HG03439 (cell line): Measurements from ENCODE around the gene ADAMTS7.
"Not testable (repeated sequence)": the region's sequence is repeated elsewhere in the genome, so short reads cannot be mapped to it uniquely, and the experiment has no call there.

Source experiments
- ATAC-seq: cut with Tn5 transposase; IDR thresholded peaks from one replicate; pipeline ENCODE4 v1.9.1; 2021; ENCODE audit warnings: mild to moderate bottlenecking, moderate library complexity; ENCODE audit not compliant: unreplicated experiment

Gene ADAMTS7

GRCh38 chr15:78831229-78832207 is 20.3 kb upstream of the ADAMTS7 start:
- no peak for ATAC-seq

GRCh38 chr15:78830514-78831228 is 19.4 kb upstream of the ADAMTS7 start:
- no peak for ATAC-seq

- ATAC-seq, result no peak
Measured at GRCh38 chr15:78828920-78829319, 17.7 kb upstream of the ADAMTS7 start.

- ATAC-seq, result no peak
Measured at GRCh38 chr15:78822514-78822913, 11.2 kb upstream of the ADAMTS7 start.

- no peak for ATAC-seq
Measured at GRCh38 chr15:78811825-78812183, 540 bp upstream of the ADAMTS7 start.

GRCh38 chr15:78810362-78811123 is 721 bp downstream of the ADAMTS7 start:
- peak; percentile 17 for ATAC-seq

GRCh38 chr15:78810003-78810361 is 1.3 kb downstream of the ADAMTS7 start:
- no peak for ATAC-seq

- no peak for ATAC-seq
Measured at GRCh38 chr15:78808550-78808949, 2.7 kb downstream of the ADAMTS7 start.

GRCh38 chr15:78807359-78807758 is 3.9 kb downstream of the ADAMTS7 start:
- no peak for ATAC-seq

GRCh38 chr15:78804391-78804792 is 6.9 kb downstream of the ADAMTS7 start:
- ATAC-seq, result no peak

- no peak for ATAC-seq
Measured at GRCh38 chr15:78800806-78801205, 10.5 kb downstream of the ADAMTS7 start.

GRCh38 chr15:78800189-78800588 is 11.1 kb downstream of the ADAMTS7 start:
- no peak for ATAC-seq

- not testable (repeated sequence) for ATAC-seq
Measured at GRCh38 chr15:78799102-78799501, 12.2 kb downstream of the ADAMTS7 start.

- ATAC-seq, result not testable (repeated sequence)
Measured at GRCh38 chr15:78798355-78798754, 12.9 kb downstream of the ADAMTS7 start.

GRCh38 chr15:78797951-78798350 is 13.3 kb downstream of the ADAMTS7 start:
- no peak for ATAC-seq

GRCh38 chr15:78796510-78796909 is 14.8 kb downstream of the ADAMTS7 start:
- no peak for ATAC-seq

- ATAC-seq, result no peak
Measured at GRCh38 chr15:78795043-78795442, 16.2 kb downstream of the ADAMTS7 start.

- not testable (repeated sequence) for ATAC-seq
Measured at GRCh38 chr15:78794446-78794845, 16.8 kb downstream of the ADAMTS7 start.

GRCh38 chr15:78791357-78791756 is 19.9 kb downstream of the ADAMTS7 start:
- ATAC-seq, result no peak

- ATAC-seq, result no peak
Measured at GRCh38 chr15:78790027-78790426, 21.2 kb downstream of the ADAMTS7 start.

- ATAC-seq, result no peak
Measured at GRCh38 chr15:78789615-78790014, 21.6 kb downstream of the ADAMTS7 start.
